HCT116 (cell line): ENCODE data around the gene PVR.

Experiments
- CTCF ChIP-seq, 3 experiments: fragments of 200-600 bp in 1 of 3; sonication (generic) in 1 of 3; IDR thresholded peaks in 2 of 3; conservative IDR thresholded peaks in 1 of 3; 2 replicates each; pipeline ENCODE4 v1.5.1; 2012 to 2017; ENCODE audit warnings: low read depth in 2 of 3, low read length in 2 of 3, antibody characterized with exemption in 1 of 3, borderline replicate concordance in 1 of 3, control low read depth in 1 of 3, mild to moderate bottlenecking in 1 of 3, mixed read lengths in 1 of 3, mixed run types in 1 of 3, moderate library complexity in 1 of 3; ENCODE audit not compliant: insufficient read depth in 1 of 3
- POLR2A ChIP-seq: IDR thresholded peaks from 2 replicates; pipeline ENCODE4 v1.7.0; 2011; ENCODE audit warnings: borderline replicate concordance; ENCODE audit not compliant: insufficient read depth, insufficient read length; ENCODE audit errors: extremely low read depth
- POLR2AphosphoS5 ChIP-seq: IDR thresholded peaks from 2 replicates; pipeline ENCODE4 v1.6.1; 2011; ENCODE audit warnings: mild to moderate bottlenecking, low read depth, low read length, moderate library complexity
- SP1 ChIP-seq: IDR thresholded peaks from 2 replicates; pipeline ENCODE4 v1.6.1; 2012; ENCODE audit warnings: low read depth

- no peak for TF ChIP-seq CTCF (IDR thresholded peaks at IDR 0.05 in 2 of 3, conservative IDR thresholded peaks at IDR 0.05 in 1 of 3; ENCODE audit: borderline replicate concordance in 1 of 3, insufficient read depth in 1 of 3, low read depth in 2 of 3, low read length in 2 of 3)
- TF ChIP-seq SP1 = no peak
- TF ChIP-seq POLR2AphosphoS5 = no peak
- TF ChIP-seq POLR2A = no peak
Measured at GRCh38 chr19:44634785-44635184, 8.9 kb upstream of the PVR start.
